Islet precursor cell (in vitro differentiated cells): ENCODE data around the gene PARD3B.

Experiments used
- DNase-seq: peaks from one replicate; pipeline ENCODE4 v3.0.0-alpha.2; 2018

The PARD3B gene

DNA sequence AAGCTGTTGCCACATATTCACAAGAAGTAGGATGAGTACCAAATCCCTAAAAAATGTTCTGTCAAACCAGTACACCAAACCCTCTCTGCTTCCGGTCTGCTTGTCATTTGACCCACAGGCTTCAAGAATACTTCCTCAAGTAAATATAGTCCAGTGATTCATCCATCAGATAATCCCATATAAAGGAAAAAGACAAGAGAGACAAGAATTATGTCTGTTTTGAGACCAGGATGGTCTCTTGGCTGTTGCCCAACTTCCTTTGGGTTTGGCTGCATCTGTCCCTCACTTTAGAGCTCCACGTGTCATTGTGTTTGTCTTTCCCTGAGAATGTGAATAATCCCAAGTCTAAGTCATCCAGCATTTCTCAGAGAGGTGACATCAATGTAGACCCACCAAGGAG, 1045.5 kb downstream of the PARD3B start:
- DNase-seq = no peak

GRCh38 chr2:205593891-205594290, 1048.6 kb downstream of the PARD3B start:
- no peak for DNase-seq

GRCh38 chr2:205596581-205596980, 1051.3 kb downstream of the PARD3B start:
- DNase-seq = no peak

GRCh38 chr2:205605638-205606304, 1060.5 kb downstream of the PARD3B start:
- DNase-seq = peak; percentile 57

- DNase-seq = no peak
These were observed 1061.9 kb downstream of the PARD3B start for GRCh38 chr2:205607146-205607545.

GRCh38 chr2:205609113-205609512, 1063.8 kb downstream of the PARD3B start:
- no peak for DNase-seq

DNA sequence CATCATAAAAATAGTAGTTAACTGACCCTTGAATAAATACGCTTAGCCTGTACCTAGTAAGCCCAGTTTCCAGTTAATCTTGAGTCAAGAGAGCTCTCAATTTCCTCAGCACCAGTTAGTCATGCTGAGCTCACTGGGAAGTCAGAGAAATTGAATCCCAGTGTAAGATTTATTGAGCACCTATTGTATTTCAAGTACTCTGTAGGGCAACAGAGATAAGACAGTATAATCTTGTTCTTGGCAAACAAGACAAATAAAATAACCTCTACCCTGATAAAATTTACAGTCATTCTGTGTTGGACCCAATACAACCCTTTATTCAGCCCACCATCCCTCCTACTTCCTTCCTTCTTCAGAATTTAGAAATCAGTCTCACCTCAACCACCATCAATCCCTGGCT, 1065.2 kb downstream of the PARD3B start:
- DNase-seq = no peak

GRCh38 chr2:205612636-205613035, 1067.4 kb downstream of the PARD3B start:
- peak; percentile 62 for DNase-seq

- no peak for DNase-seq
These were observed 1068.8 kb downstream of the PARD3B start for GRCh38 chr2:205613970-205614559.

- DNase-seq = no peak
These were observed 1069.7 kb downstream of the PARD3B start for GRCh38 chr2:205614965-205615364.

DNA sequence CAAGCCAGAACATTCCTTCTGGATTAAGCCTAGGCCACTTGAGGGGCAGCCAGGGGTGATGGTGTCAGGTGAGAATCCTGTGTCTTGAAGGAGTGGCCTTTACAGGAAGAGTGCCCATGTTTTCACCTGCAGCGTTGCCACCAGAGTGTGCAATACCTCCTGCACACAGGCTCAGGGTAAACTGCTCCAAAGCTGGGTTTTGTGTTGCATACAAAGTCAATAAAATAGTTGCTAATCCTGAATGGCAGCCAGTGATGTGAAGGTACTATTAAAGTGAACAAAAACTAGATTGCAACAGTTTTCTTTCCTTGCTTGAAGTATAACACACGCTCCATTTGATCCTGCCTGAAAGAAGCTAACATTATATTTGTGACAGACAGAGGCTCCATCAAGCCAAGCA, 1072.6 kb downstream of the PARD3B start:
- no peak for DNase-seq

DNA sequence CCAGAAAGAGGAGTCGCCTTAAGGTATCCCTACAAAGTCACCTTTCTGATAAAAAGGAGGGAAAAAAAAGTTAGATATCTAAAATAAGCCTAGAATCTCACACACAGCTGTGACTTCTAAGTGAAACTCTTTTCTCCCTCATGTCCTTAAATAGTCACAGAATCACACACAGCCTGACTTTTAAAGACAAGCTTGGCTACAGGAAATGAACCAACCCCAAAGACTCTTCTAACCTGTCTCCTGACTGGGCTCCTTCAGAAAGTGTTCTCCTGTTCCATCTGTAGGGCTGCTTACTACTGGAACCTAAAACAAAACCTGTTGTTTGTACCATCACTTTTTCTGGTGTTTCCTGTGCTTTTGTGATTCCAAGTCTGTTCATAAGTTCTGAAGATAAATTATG, 1074.3 kb downstream of the PARD3B start:
- no peak for DNase-seq

DNA sequence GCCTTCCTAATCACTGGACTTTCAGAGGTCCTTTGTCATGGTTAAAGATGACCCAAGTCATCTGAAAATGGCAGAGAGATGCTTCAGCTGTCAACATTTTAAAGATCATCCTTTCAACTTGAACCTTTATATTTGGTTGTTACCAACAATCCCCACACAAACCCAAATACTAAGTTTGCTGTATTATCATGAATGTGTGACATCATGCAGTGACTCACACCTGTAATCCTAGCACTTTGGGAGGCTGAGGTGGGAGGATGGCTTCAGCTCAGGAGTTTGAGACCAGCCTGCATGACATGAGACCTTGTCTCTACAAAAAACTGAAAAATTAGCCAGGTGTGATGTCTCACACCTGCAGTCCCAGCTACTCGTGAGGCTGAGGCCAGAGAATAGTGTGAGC, 1081.8 kb downstream of the PARD3B start:
- DNase-seq = no peak

DNA sequence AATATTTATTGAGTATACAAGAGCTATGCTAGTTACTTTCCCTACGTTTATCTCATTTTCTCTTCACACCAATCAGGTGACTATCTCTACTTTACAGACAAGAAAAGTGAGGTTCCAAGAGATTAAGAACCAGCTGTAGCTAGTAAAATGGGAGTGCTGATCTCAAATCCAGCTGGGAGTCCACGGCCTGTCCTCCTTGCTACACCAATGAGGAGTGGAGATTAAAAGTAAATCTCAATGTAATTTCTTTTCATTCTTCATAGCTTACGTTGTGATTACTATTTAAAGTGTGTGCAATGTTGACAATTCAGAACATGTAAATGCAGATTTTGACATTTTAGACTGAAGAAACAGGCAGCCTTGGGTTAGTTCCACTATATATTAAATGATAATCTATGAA, 1083.1 kb downstream of the PARD3B start:
- DNase-seq = no peak

DNA sequence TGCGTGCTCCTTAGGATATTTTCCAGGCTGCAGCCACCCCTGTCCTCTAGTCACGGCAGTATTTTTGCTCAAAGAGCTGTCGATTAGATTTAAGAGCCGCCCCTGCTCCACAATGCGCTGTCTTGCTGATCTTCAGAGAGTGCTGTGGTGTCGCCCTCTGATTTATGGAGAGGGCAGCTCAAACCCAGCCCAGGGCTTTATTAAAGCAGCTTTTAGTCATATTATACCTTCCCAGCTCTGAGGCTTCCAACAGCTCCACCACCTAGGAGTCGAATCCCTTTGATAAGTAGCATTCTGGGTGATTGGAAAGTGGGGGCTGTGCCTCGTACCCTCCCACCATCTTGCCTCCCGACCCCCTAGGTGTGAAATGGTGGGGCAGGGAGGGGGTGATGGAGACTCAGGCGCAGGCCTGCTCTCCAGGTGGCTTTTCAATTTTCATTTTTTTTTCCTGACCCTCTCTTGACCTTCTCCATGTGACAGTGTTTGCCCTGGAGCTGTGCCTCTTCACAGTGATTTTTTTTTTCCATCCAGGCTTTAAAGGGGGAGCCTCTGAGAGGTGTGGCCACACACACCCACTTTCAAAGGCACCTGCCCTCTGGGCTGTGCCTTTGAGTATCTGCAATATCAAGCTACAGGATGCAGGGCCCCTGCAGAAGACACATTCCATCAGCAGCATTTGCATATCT, 1084.0 kb downstream of the PARD3B start:
- no peak for DNase-seq

DNA sequence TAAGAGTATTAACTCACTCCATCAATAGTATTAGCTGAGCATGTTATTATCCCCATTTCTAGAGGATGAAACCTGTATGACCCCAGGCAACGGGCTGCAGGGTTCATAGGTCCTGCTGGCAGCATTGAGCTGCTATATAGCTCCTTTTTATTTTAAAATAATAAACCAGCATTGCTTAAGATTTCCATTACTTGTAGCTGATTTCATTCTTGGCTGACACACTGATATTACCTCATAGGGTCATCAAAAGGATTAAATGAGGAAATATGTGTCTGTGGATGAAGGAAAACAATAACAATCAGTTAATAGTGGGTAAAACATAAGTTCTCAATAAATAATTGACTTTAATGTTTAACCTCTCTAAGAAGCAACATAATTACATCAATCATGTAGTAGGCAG, 1088.7 kb downstream of the PARD3B start:
- no peak for DNase-seq

DNA sequence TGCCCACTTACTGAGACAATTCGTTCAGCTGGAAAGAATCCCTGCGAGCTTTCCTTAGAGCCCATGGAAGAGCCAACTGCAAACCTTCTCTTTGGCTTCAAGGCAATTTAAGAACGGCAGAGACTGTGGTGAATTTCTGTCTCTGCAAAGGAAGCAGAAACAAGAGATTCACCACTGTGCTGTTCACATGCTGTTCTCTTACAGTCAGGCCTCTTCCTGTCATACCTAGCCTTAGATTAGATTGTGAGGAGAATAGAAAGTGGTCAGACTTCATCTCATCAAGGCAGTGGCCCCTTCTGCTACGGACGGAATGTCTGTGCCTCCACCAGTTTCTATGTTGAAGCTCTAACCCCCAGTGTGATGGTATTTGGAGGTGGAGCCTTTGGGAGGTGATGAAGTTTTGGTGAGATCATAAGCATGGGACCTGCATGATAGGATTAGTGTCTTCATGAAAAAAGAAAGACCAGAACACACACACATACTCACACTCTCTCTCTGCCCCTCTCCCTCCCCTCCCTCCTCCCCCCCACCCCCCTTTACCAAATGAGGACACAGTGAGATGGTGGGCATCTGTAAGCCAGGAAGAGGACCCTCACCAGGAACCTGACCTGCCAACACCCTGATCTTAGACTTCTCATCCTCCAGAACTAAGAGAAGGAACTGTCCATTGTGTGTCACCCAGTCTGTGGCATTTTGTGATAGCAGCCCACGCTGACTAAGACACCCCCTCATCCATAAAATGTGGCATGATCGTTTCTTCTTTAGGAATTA, 1091.5 kb downstream of the PARD3B start:
- no peak for DNase-seq

- no peak for DNase-seq
These were observed 1092.0 kb downstream of the PARD3B start for GRCh38 chr2:205637320-205637602.

DNA sequence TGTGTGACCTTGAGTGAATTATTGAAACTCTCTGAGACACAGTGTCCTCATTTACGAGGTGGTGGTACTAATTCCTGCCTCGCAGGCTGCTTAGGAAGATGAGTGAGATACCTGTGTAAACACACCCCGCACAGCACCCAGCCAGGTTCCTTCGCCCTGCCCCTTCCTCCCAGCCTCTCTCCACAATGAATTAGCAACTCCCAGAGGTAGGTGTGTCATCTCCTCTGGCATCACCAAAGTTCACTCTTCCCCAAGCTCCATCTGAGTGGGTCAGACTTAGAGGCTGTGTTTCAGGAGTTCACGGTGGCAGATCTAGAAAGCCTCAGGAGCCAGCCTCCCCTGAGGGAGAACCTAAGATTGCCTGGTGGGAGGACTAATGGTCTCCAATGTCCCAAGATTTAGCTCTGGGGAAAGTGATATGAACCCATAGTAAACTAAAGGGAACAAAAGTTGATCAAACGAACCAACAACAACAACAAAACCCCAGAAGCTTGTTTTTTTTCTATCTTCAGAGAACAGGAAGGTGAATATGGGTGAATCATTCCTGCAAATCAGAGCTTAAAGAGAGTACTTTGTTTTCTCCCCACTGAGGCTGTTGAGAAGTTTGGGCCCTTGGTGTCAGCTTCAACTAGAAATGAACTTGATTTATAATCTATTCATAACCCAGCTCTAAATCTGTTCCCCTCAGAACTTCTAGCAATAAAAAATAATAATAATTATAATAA, 1092.7 kb downstream of the PARD3B start:
- no peak for DNase-seq

GRCh38 chr2:205640716-205641115, 1095.4 kb downstream of the PARD3B start:
- no peak for DNase-seq

DNA sequence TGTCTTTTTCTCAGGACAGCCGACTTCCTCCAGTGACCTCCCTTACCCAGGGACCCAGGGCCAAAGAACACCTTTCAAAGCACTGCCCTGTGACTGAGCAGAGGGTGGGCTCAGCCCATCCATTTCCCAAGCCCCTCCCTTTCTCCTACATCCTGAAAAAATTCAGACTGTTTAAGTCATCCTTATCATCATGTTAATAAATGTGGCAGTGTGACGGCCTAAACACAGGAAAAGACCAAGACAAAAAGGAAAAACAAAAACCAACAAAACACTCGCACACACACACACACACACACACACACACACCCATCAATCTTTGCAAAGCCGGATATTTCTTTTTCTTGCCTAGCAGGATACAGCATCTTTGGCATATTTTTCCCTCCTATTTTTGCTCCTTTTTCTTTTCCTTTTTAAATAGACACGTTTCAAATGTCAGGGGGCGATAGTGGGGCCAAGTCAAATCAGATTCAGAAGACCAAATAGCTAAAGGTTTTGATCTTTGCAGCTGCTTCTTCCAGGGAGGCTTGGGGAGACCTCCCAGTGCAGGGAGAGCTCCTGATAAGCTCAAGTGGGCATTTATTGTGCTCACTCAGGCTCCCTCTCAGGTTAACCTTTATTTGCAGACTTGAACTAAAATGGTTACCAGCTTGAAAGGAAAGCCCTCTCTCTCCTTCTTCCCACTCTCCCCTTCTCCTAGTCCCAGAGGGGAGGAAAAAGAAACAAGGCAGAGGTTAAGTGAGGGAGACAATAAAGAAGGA, 1097.5 kb downstream of the PARD3B start:
- no peak for DNase-seq

DNA sequence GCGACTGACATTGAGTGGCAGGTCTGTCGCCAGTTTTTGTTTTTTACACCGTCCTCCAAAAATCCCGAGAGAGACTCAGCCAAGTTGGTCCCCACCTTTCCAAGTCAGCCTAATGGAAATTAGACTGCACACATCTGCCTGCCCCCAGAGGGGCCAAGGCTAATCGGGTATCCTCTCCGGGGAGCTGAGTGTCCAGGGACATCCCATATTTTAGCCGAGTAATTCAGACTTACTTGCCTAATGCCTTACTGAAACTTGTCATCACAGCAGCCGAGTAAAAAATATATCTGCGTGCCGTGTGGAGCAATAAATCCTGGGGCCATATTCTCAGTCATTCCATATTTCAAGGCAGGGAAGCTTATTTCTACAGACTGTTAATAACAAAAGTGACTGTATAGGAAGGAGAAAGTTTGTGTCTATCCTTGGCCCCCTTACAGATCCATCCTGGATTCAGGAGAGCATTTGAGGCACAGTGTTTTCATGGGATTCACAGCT, 1098.2 kb downstream of the PARD3B start:
- DNase-seq = no peak
